Trophoblast cell (in vitro differentiated cells and primary cell): Measurements from ENCODE around the gene LAMA5.

Experiments
- DNase-seq, 2 donors: peaks; one replicate each; pipeline ENCODE4 v3.0.0-alpha.2; 2016
- H2AFZ ChIP-seq: 2 replicates; pipeline ENCODE4 v1.6.1; 2013; ENCODE audit warnings: low read length, moderate library complexity, mild to moderate bottlenecking; ENCODE audit not compliant: insufficient read depth, poor library complexity
- H2AK5ac ChIP-seq: 2 replicates; pipeline ENCODE4 v1.6.1; 2013; ENCODE audit warnings: mild to moderate bottlenecking, low read length
- H2BK120ac ChIP-seq: 2 replicates; pipeline ENCODE4 v1.6.1; 2013; ENCODE audit warnings: low read length, mild to moderate bottlenecking, moderate library complexity; ENCODE audit not compliant: insufficient read depth, poor library complexity
- H2BK12ac ChIP-seq: 2 replicates; pipeline ENCODE4 v1.6.1; 2013; ENCODE audit warnings: mild to moderate bottlenecking, low read length, moderate library complexity
- H2BK5ac ChIP-seq: 2 replicates; pipeline ENCODE4 v1.6.1; 2013; ENCODE audit warnings: low read length, low read depth, moderate library complexity, mild to moderate bottlenecking; ENCODE audit not compliant: poor library complexity
- H3K14ac ChIP-seq: 2 replicates; pipeline ENCODE4 v1.6.1; 2013; ENCODE audit warnings: mild to moderate bottlenecking, low read length
- H3K18ac ChIP-seq: 2 replicates; pipeline ENCODE4 v1.6.1; 2013; ENCODE audit warnings: mild to moderate bottlenecking, low read length
- H3K23ac ChIP-seq: 2 replicates; pipeline ENCODE4 v1.6.1; 2013; ENCODE audit warnings: low read length
- H3K27ac ChIP-seq: 2 replicates; pipeline ENCODE4 v1.5.1; 2013; ENCODE audit warnings: low read depth, mild to moderate bottlenecking, inconsistent platforms, low read length, moderate library complexity
- H3K27me3 ChIP-seq: 2 replicates; pipeline ENCODE4 v1.6.1; 2013; ENCODE audit warnings: inconsistent platforms, mild to moderate bottlenecking, low read length, moderate library complexity; ENCODE audit not compliant: insufficient read depth
- H3K36me3 ChIP-seq, 2 experiments: 1 replicate in 1 of 2; 2 replicates in 1 of 2; pipeline ENCODE4 v1.6.1; 2013; ENCODE audit warnings: low read length in 2 of 2, mild to moderate bottlenecking in 2 of 2, moderate library complexity in 1 of 2; ENCODE audit not compliant: insufficient read depth in 2 of 2, control insufficient read depth in 1 of 2
- H3K4ac ChIP-seq: 2 replicates; pipeline ENCODE4 v1.6.1; 2013; ENCODE audit warnings: low read depth, mild to moderate bottlenecking, low read length, moderate library complexity
- H3K4me1 ChIP-seq, 2 experiments: 1 replicate in 1 of 2; 2 replicates in 1 of 2; pipeline ENCODE4 v1.6.1; 2013; ENCODE audit warnings: low read length in 2 of 2, mild to moderate bottlenecking in 2 of 2, moderate library complexity in 1 of 2; ENCODE audit not compliant: insufficient read depth in 2 of 2, control insufficient read depth in 1 of 2
- H3K4me2 ChIP-seq: 2 replicates; pipeline ENCODE4 v1.6.1; 2013; ENCODE audit warnings: inconsistent platforms, mild to moderate bottlenecking, low read length, moderate library complexity
- H3K4me3 ChIP-seq: 2 replicates; pipeline ENCODE4 v1.5.1; 2013; ENCODE audit warnings: mild to moderate bottlenecking, low read depth, low read length, inconsistent platforms
- H3K79me1 ChIP-seq: one replicate; pipeline ENCODE4 v1.6.1; 2013; ENCODE audit warnings: low read length
- H3K79me2 ChIP-seq: 2 replicates; pipeline ENCODE4 v1.6.1; 2013; ENCODE audit warnings: low read length, mild to moderate bottlenecking; ENCODE audit not compliant: control insufficient read depth, insufficient read depth, poor library complexity
- H3K9ac ChIP-seq: 2 replicates; pipeline ENCODE4 v1.6.1; 2013; ENCODE audit warnings: mild to moderate bottlenecking, low read length
- H3K9me3 ChIP-seq: 2 replicates; pipeline ENCODE4 v1.6.1; 2013; ENCODE audit warnings: low read depth, mild to moderate bottlenecking, control low read depth, inconsistent platforms, low read length; ENCODE audit not compliant: insufficient read depth
- H4K12ac ChIP-seq: 2 replicates; pipeline ENCODE4 v1.6.1; 2013; ENCODE audit warnings: low read depth, mild to moderate bottlenecking, low read length, moderate library complexity
- H4K8ac ChIP-seq: 2 replicates; pipeline ENCODE4 v1.6.1; 2013; ENCODE audit warnings: low read depth, mild to moderate bottlenecking, low read length, moderate library complexity
- H4K91ac ChIP-seq: one replicate; pipeline ENCODE4 v1.6.1; 2013; ENCODE audit warnings: low read depth, mild to moderate bottlenecking, low read length, moderate library complexity
- WGBS: extraction: QIAGEN DNeasy Blood & Tissue Kit; methylation state at CpG from one replicate; pipeline ENCODE4 v1.1.7; 2013; ENCODE audit warnings: missing lambda C conversion rate; ENCODE audit not compliant: insufficient read length, insufficient coverage; ENCODE audit errors: extremely low coverage; 5-methylcytosine and 5-hydroxymethylcytosine counted together

LAMA5 gene

GRCh38 chr20:62318400-62319345, 48.4 kb downstream of the LAMA5 start:
- H3K79me2 ChIP-seq: no peaks in the 10 kb centered on the region
- H3K79me1 ChIP-seq: no peaks in the 10 kb centered on the region
- no peak overlapping the region for H2AFZ ChIP-seq

GRCh38 chr20:62317167-62317655, 49.9 kb downstream of the LAMA5 start:
- Histone ChIP-seq H2AFZ (no peak overlapping the region), H3K79me1 (no peaks in the 10 kb centered on the region), H3K14ac (no peak overlapping the region), H4K91ac (no peak overlapping the region), H2BK12ac (no peak overlapping the region), H3K9me3 (peaks cover 9% of the 10 kb centered on the region), H3K27ac (no peak overlapping the region), H3K18ac (no peak overlapping the region), H3K4ac (no peak overlapping the region), H3K9ac (no peak overlapping the region), H4K8ac (no peak overlapping the region), H3K36me3 (peaks cover 83 to 86% of the 10 kb centered on the region in 2 experiments), H4K12ac (no peak overlapping the region), H3K4me1 (no peaks in the 10 kb centered on the region), H2BK120ac (no peak overlapping the region), H3K4me3 (no peak overlapping the region), H2AK5ac (no peak overlapping the region), H3K23ac (no peak overlapping the region), H3K27me3 (no peaks in the 10 kb centered on the region), H3K4me2 (no peak overlapping the region), H2BK5ac (no peak overlapping the region), H3K79me2 (no peaks in the 10 kb centered on the region)
- no CpG with 5 or more reads among the region's 18 CpGs for WGBS
- DNase-seq: no peak

More at GRCh38 chr20:62318400-62319345, 48.4 kb downstream of the LAMA5 start:
- H3K27ac ChIP-seq: no peak overlapping the region
- H3K9ac ChIP-seq: no peak overlapping the region
- no peaks in the 10 kb centered on the region for H3K27me3 ChIP-seq
- no peak overlapping the region for H3K4me2 ChIP-seq
- H4K91ac ChIP-seq: no peak overlapping the region
- H2AK5ac ChIP-seq: no peak overlapping the region
- no peak overlapping the region for H3K18ac ChIP-seq
- WGBS: no CpG with 5 or more reads among the region's 36 CpGs
- H3K4me3 ChIP-seq: no peak overlapping the region
- no peak overlapping the region for H2BK5ac ChIP-seq
- no peak overlapping the region for H3K4ac ChIP-seq
- H3K4me1 ChIP-seq: no peaks in the 10 kb centered on the region
- peaks cover 9% of the 10 kb centered on the region for H3K9me3 ChIP-seq
- DNase-seq: peak; percentile 73 to 87
- H3K36me3 ChIP-seq: peaks cover 81 to 84% of the 10 kb centered on the region in 2 experiments
- H4K12ac ChIP-seq: no peak overlapping the region
- no peak overlapping the region for H2BK120ac ChIP-seq
- no peak overlapping the region for H2BK12ac ChIP-seq
- H3K14ac ChIP-seq: no peak overlapping the region
- H3K23ac ChIP-seq: no peak overlapping the region
- H4K8ac ChIP-seq: no peak overlapping the region

GRCh38 chr20:62316331-62317166, 50.6 kb downstream of the LAMA5 start:
- H3K4ac ChIP-seq: no peak overlapping the region
- no peaks in the 10 kb centered on the region for H3K4me1 ChIP-seq
- peaks cover 7% of the 10 kb centered on the region for H3K9me3 ChIP-seq
- no peaks in the 10 kb centered on the region for H3K79me2 ChIP-seq
- H2BK5ac ChIP-seq: no peak overlapping the region
- no peak overlapping the region for H3K4me2 ChIP-seq
- no peak overlapping the region for H2AK5ac ChIP-seq
- H3K79me1 ChIP-seq: no peaks in the 10 kb centered on the region
- H2BK120ac ChIP-seq: no peak overlapping the region
- WGBS: no CpG with 5 or more reads among the region's 40 CpGs
- no peak overlapping the region for H2BK12ac ChIP-seq
- no peak for DNase-seq
- H2AFZ ChIP-seq: no peak overlapping the region
- H3K23ac ChIP-seq: no peak overlapping the region
- H3K9ac ChIP-seq: no peak overlapping the region
- H3K4me3 ChIP-seq: no peak overlapping the region
- H3K14ac ChIP-seq: no peak overlapping the region
- H4K12ac ChIP-seq: no peak overlapping the region
- H3K36me3 ChIP-seq: peaks cover 83 to 86% of the 10 kb centered on the region in 2 experiments
- H3K27ac ChIP-seq: no peak overlapping the region
- no peak overlapping the region for H4K91ac ChIP-seq
- H3K18ac ChIP-seq: no peak overlapping the region
- no peak overlapping the region for H4K8ac ChIP-seq
- no peaks in the 10 kb centered on the region for H3K27me3 ChIP-seq

- Histone ChIP-seq H3K4me2 (no peak overlapping the region), H3K4ac (no peak overlapping the region), H2BK5ac (no peak overlapping the region), H4K12ac (no peak overlapping the region), H3K23ac (no peak overlapping the region), H4K8ac (no peak overlapping the region), H3K18ac (no peak overlapping the region), H2BK12ac (no peak overlapping the region), H3K79me1 (no peaks in the 10 kb centered on the region), H3K9me3 (peaks cover 7% of the 10 kb centered on the region), H3K4me1 (no peaks in the 10 kb centered on the region), H3K9ac (no peak overlapping the region), H3K14ac (no peak overlapping the region), H3K27me3 (no peaks in the 10 kb centered on the region), H2BK120ac (no peak overlapping the region), H3K36me3 (peaks cover 89 to 90% of the 10 kb centered on the region in 2 experiments), H4K91ac (no peak overlapping the region), H3K4me3 (no peak overlapping the region), H2AFZ (no peak overlapping the region), H3K27ac (no peak overlapping the region), H2AK5ac (no peak overlapping the region), H3K79me2 (no peaks in the 10 kb centered on the region)
- DNase-seq: no peak
- no CpG with 5 or more reads among the region's 12 CpGs for WGBS
Measured at GRCh38 chr20:62315773-62316172, 51.3 kb downstream of the LAMA5 start.
